HepG2 (cell line): ENCODE measurements around the gene FBXW4.

ENCODE experiments used
- CTCF ChIP-seq: sonication (generic); formaldehyde crosslinking; IDR thresholded peaks from 2 replicates; pipeline ENCODE4 v1.5.0; 2020; ENCODE audit warnings: mild to moderate bottlenecking, missing genetic modification reagents, moderate library complexity
- ZFX ChIP-seq: sonication (generic); formaldehyde crosslinking; IDR thresholded peaks from 2 replicates; pipeline ENCODE4 v1.4.0; 2020; ENCODE audit warnings: mild to moderate bottlenecking, low read depth, missing genetic modification reagents, moderate library complexity
- ZNF136 ChIP-seq: sonication (generic); formaldehyde crosslinking; IDR thresholded peaks from 2 replicates; pipeline ENCODE4 v1.8.1; 2022; ENCODE audit warnings: low read depth, mild to moderate bottlenecking, moderate library complexity, missing genetic modification reagents
- ZNF615 ChIP-seq: sonication (generic); formaldehyde crosslinking; IDR thresholded peaks from 2 replicates; pipeline ENCODE4 v1.5.0; 2020; ENCODE audit warnings: mild to moderate bottlenecking, missing genetic modification reagents, borderline replicate concordance

GRCh38 chr10:101708073-101708472 is 13.1 kb upstream of the FBXW4 start:
- no peak for TF ChIP-seq CTCF (CRISPR knock-in tag)
- no peak for TF ChIP-seq ZFX
- no peak for TF ChIP-seq ZNF136 (CRISPR knock-in tag)
- no peak for TF ChIP-seq ZNF615 (CRISPR knock-in tag)
